SU-DHL-6 (cell line): Measurements from ENCODE around the gene GPRC5C.

Experiments used
- H2AFZ ChIP-seq: fragments of 200-600 bp; sonication (generic); 2 replicates; pipeline ENCODE4 v1.6.1; 2014; ENCODE audit warnings: low read depth, mild to moderate bottlenecking, moderate library complexity, mixed read lengths, antibody characterized with exemption, low read length; ENCODE audit not compliant: severe bottlenecking
- H3F3A ChIP-seq: fragments of 200-600 bp; shearing (Covaris generic); 2 replicates; pipeline ENCODE4 v1.6.0; 2016; ENCODE audit warnings: antibody characterized with exemption, mild to moderate bottlenecking; ENCODE audit not compliant: insufficient read depth
- H3K27ac ChIP-seq: fragments of 200-600 bp; sonication (generic); 2 replicates; pipeline ENCODE4 v1.5.1; 2016; ENCODE audit warnings: low read depth, mild to moderate bottlenecking, low read length, moderate library complexity, mixed read lengths
- H3K27me3 ChIP-seq: fragments of 200-600 bp; sonication (generic), shearing (Covaris generic); 2 replicates; pipeline ENCODE4 v1.6.0; 2014; ENCODE audit warnings: mild to moderate bottlenecking, low read length
- H3K36me3 ChIP-seq: fragments of 200-600 bp; sonication (generic); 2 replicates; pipeline ENCODE4 v1.6.1; 2014; ENCODE audit warnings: mild to moderate bottlenecking, low read length, mixed read lengths
- H3K4me2 ChIP-seq: fragments of 300-600, 200-600 bp; shearing (Covaris generic), sonication (generic); 2 replicates; pipeline ENCODE4 v1.6.0; 2014; ENCODE audit warnings: low read length, low read depth, mild to moderate bottlenecking; ENCODE audit not compliant: poor library complexity, severe bottlenecking
- H3K4me3 ChIP-seq: fragments of 200-600 bp; sonication (generic); 2 replicates; pipeline ENCODE4 v1.5.1; 2014; ENCODE audit warnings: antibody characterized with exemption, low read length, mild to moderate bottlenecking, mixed read lengths; ENCODE audit not compliant: insufficient read depth, poor library complexity, severe bottlenecking
- H3K79me2 ChIP-seq: fragments of 200-600 bp; sonication (generic); 2 replicates; pipeline ENCODE4 v1.6.1; 2014; ENCODE audit warnings: mild to moderate bottlenecking, low read length, moderate library complexity; ENCODE audit not compliant: insufficient read depth
- H3K9ac ChIP-seq: fragments of 200-600 bp; sonication (generic); 2 replicates; pipeline ENCODE4 v1.7.0; 2014; ENCODE audit warnings: mild to moderate bottlenecking, low read length
- H3K9me2 ChIP-seq: fragments of 200-600 bp; sonication (generic); replicated peaks from 2 replicates; pipeline ENCODE4 v1.6.1; 2014; ENCODE audit warnings: low read length; ENCODE audit not compliant: insufficient read depth
- H3K9me3 ChIP-seq: fragments of 200-600 bp; sonication (generic); 2 replicates; pipeline ENCODE4 v1.6.1; 2014; ENCODE audit warnings: low read length, mixed read lengths; ENCODE audit not compliant: insufficient read depth
- H4K20me1 ChIP-seq: fragments of 200-600 bp; sonication (generic); 2 replicates; pipeline ENCODE4 v1.6.1; 2014; ENCODE audit warnings: low read depth, mild to moderate bottlenecking, antibody characterized with exemption, low read length, moderate library complexity, mixed read lengths
- EZH2phosphoT487 ChIP-seq: fragments of 200-600 bp; sonication (generic), shearing (Covaris generic); conservative IDR thresholded peaks from 2 replicates; pipeline ENCODE4 v1.6.1; 2018; ENCODE audit warnings: mild to moderate bottlenecking, antibody characterized with exemption, low read length, moderate library complexity, mixed read lengths
- TF ChIP-seq, protein P1 (sequence below): fragments of 200-600 bp; sonication (generic); IDR thresholded peaks from one replicate; pipeline ENCODE4 v1.5.1; 2017; ENCODE audit warnings: antibody characterized with exemption, mild to moderate bottlenecking, low read length, moderate library complexity; ENCODE audit not compliant: insufficient read depth, poor library complexity, severe bottlenecking

The GPRC5C gene

DNA sequence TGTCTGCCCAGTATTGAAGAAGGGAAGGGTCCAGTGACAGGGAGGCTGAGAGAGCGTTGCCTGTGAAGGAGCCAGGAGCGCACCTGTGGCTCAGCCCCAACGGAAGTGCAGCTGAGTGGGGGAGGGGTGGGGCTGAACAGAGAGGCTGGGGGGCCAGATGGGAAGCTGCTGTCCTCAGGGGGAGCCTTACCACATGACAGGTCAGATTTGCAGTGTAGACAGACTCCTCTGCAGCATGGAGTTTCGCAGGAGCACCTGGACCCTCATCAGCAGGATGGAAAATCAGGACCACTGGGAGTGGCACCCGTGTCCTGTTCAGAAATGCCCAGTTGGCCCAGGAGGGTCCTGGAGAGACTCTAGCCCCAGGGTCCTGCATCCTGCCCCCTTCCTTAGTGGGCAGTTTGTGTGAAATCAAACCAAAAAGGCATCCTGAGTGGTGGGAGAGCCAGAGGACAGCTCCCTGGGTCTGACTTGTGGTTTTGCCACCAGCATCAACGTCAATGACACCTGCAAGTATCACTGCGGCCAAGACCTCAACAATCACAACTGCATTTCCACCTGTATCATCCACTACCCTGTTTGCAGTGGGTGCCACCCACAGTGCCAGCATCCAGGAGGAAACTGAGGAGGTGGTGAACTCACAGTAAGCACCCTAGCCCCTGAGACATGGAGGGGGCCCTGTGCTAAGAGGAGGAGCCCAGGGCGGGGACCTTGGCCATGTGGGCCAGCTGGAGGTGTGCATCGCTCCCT is 42.3 kb downstream of the GPRC5C start:
- no peaks in the 10 kb centered on the region for H3K79me2 ChIP-seq
- no peak overlapping the region for H2AFZ ChIP-seq
- no peaks in the 10 kb centered on the region for H4K20me1 ChIP-seq
- no peak overlapping the region for H3K4me2 ChIP-seq
- no peaks in the 10 kb centered on the region for H3F3A ChIP-seq
- no peaks in the 10 kb centered on the region for H3K36me3 ChIP-seq
- H3K9ac ChIP-seq: no peak overlapping the region
- H3K4me3 ChIP-seq: no peak overlapping the region
- no peaks in the 10 kb centered on the region for H3K27me3 ChIP-seq
- H3K9me3 ChIP-seq: no peaks in the 10 kb centered on the region
- no peak for TF ChIP-seq EZH2phosphoT487
- TF ChIP-seq, protein P1, sequence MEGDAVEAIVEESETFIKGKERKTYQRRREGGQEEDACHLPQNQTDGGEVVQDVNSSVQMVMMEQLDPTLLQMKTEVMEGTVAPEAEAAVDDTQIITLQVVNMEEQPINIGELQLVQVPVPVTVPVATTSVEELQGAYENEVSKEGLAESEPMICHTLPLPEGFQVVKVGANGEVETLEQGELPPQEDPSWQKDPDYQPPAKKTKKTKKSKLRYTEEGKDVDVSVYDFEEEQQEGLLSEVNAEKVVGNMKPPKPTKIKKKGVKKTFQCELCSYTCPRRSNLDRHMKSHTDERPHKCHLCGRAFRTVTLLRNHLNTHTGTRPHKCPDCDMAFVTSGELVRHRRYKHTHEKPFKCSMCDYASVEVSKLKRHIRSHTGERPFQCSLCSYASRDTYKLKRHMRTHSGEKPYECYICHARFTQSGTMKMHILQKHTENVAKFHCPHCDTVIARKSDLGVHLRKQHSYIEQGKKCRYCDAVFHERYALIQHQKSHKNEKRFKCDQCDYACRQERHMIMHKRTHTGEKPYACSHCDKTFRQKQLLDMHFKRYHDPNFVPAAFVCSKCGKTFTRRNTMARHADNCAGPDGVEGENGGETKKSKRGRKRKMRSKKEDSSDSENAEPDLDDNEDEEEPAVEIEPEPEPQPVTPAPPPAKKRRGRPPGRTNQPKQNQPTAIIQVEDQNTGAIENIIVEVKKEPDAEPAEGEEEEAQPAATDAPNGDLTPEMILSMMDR: no peak
- no peaks in the 10 kb centered on the region for H3K9me2 ChIP-seq
- no peak overlapping the region for H3K27ac ChIP-seq

DNA sequence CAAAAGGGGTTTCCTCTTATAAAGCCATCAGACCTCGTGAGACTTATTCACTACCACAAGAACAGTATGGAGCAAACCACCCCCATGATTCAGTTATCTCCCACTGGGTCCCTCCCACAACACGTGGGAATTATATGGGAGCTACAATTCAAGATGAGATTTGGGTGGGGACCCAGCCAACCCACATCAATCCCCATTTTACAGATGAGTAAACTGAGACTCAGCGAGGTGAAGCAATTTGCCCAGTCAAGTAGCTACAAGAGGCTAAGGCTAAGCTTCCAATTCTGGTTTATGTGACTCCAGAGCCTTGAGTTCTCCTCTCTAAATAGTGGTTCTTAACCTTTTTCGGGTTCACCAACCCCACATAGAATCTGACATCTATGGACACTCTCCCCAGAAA is 43.3 kb downstream of the GPRC5C start:
- H3K4me2 ChIP-seq: no peak overlapping the region
- no peak overlapping the region for H3K9ac ChIP-seq
- no peaks in the 10 kb centered on the region for H4K20me1 ChIP-seq
- H2AFZ ChIP-seq: no peak overlapping the region
- H3K4me3 ChIP-seq: no peak overlapping the region
- no peaks in the 10 kb centered on the region for H3F3A ChIP-seq
- H3K27ac ChIP-seq: no peak overlapping the region
- no peaks in the 10 kb centered on the region for H3K36me3 ChIP-seq
- no peaks in the 10 kb centered on the region for H3K27me3 ChIP-seq
- no peaks in the 10 kb centered on the region for H3K9me2 ChIP-seq
- H3K79me2 ChIP-seq: no peaks in the 10 kb centered on the region
- TF ChIP-seq, protein P1: no peak
- TF ChIP-seq EZH2phosphoT487: no peak
- H3K9me3 ChIP-seq: no peaks in the 10 kb centered on the region

DNA sequence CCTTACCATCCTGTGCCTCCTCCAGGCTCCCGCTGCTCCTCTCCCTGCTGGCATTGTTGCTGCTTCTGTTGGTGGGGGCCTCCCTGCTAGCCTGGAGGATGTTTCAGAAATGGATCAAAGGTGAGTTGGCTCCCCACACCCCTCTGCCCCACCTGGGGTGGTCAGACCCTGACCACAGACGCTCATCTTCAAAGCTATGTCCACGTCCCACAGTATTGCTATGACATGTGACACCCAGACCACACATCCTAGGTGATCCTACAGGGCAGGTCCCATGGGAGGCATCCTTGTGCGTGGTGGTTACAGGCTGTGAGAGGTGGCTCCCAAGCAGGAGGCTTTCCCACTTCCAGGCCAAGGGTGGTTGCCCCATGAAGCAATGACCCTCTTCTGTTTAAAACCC is 45.5 kb downstream of the GPRC5C start:
- Histone ChIP-seq H3K4me3 (no peak overlapping the region), H3K27me3 (no peaks in the 10 kb centered on the region), H3K36me3 (no peaks in the 10 kb centered on the region), H3K9me3 (no peaks in the 10 kb centered on the region), H3K4me2 (no peak overlapping the region), H3K9ac (no peak overlapping the region), H4K20me1 (no peaks in the 10 kb centered on the region), H3K27ac (no peak overlapping the region), H3K79me2 (no peaks in the 10 kb centered on the region), H3F3A (no peaks in the 10 kb centered on the region), H2AFZ (no peak overlapping the region), H3K9me2 (no peaks in the 10 kb centered on the region)
- TF ChIP-seq, protein P1: no peak
- TF ChIP-seq EZH2phosphoT487: no peak
